ENCODE measurements around the gene INS. TPM values are rescaled to one million over a fixed set of nuclear protein-coding genes. Genes with fewer than 3 reads are reported as not detected.
"Not testable (repeated sequence)": the region's sequence is repeated elsewhere in the genome, so short reads cannot be mapped to it uniquely, and the experiment has no call there.

The INS gene
- total and polyA plus RNA-seq, 5 donors from 2014 or later, result not detected

- DNase-seq (no peak), ATAC-seq (ENCODE audit: low read depth in 2 of 2) (no peak)
- Histone ChIP-seq H3K4me1 (ENCODE audit: control insufficient read depth, insufficient read depth, low read length, poor library complexity, severe bottlenecking) (no peaks in the 10 kb centered on the region), H3K4me3 (ENCODE audit: low read depth, low read length) (no peak overlapping the region), H3K27ac (ENCODE audit: insufficient read depth, low read length, poor library complexity, severe bottlenecking) (no peak overlapping the region), H3K9me3 (ENCODE audit: control insufficient read depth in 2 of 2, low read length in 2 of 2) (no peaks in the 10 kb centered on the region), H3K36me3 (ENCODE audit: control insufficient read depth, insufficient read depth, low read length) (no peaks in the 10 kb centered on the region), H3K27me3 (ENCODE audit: control insufficient read depth, insufficient read depth, low read length) (no peaks in the 10 kb centered on the region)
- Mint-ChIP-seq H3K4me1 (peaks cover 0 to 2% (median 0%) of the 10 kb centered on the region in 4 donors), H3K4me3 (no peak overlapping the region), H3K9me3 (no peaks in the 10 kb centered on the region), H3K27ac (no peak overlapping the region), H3K27me3 (no peaks in the 10 kb centered on the region), H3K36me3 (no peaks in the 10 kb centered on the region)
Observed at GRCh38 chr11:2182075-2182474, 21.1 kb upstream of the INS start.

- DNase-seq, result no peak
- Mint-ChIP-seq H3K36me3 (no peaks in the 10 kb centered on the region), H3K4me3 (no peak overlapping the region), H3K4me1 (peaks cover 0 to 2% (median 0%) of the 10 kb centered on the region in 4 donors), H3K27ac (no peak overlapping the region), H3K27me3 (no peaks in the 10 kb centered on the region), H3K9me3 (no peaks in the 10 kb centered on the region)
- Histone ChIP-seq H3K4me3 (ENCODE audit: low read depth, low read length) (no peak overlapping the region), H3K27ac (ENCODE audit: insufficient read depth, low read length, poor library complexity, severe bottlenecking) (no peak overlapping the region), H3K4me1 (ENCODE audit: control insufficient read depth, insufficient read depth, low read length, poor library complexity, severe bottlenecking) (no peaks in the 10 kb centered on the region), H3K9me3 (ENCODE audit: control insufficient read depth in 2 of 2, low read length in 2 of 2) (no peaks in the 10 kb centered on the region), H3K36me3 (ENCODE audit: control insufficient read depth, insufficient read depth, low read length) (no peaks in the 10 kb centered on the region), H3K27me3 (ENCODE audit: control insufficient read depth, insufficient read depth, low read length) (no peaks in the 10 kb centered on the region)
- no peak for ATAC-seq (ENCODE audit: low read depth in 2 of 2)
Observed at GRCh38 chr11:2180789-2181370, 19.9 kb upstream of the INS start.

GRCh38 chr11:2180347-2180746 lies 19.3 kb upstream of the INS start:
- Mint-ChIP-seq H3K9me3 (no peaks in the 10 kb centered on the region), H3K36me3 (no peaks in the 10 kb centered on the region), H3K27ac (no peak overlapping the region), H3K27me3 (no peaks in the 10 kb centered on the region), H3K4me3 (no peak overlapping the region), H3K4me1 (peaks cover 0 to 2% (median 0%) of the 10 kb centered on the region in 4 donors)
- Histone ChIP-seq H3K27ac (ENCODE audit: insufficient read depth, low read length, poor library complexity, severe bottlenecking) (no peak overlapping the region), H3K4me3 (ENCODE audit: low read depth, low read length) (no peak overlapping the region), H3K9me3 (ENCODE audit: control insufficient read depth in 2 of 2, low read length in 2 of 2) (no peaks in the 10 kb centered on the region), H3K36me3 (ENCODE audit: control insufficient read depth, insufficient read depth, low read length) (no peaks in the 10 kb centered on the region), H3K27me3 (ENCODE audit: control insufficient read depth, insufficient read depth, low read length) (no peaks in the 10 kb centered on the region), H3K4me1 (ENCODE audit: control insufficient read depth, insufficient read depth, low read length, poor library complexity, severe bottlenecking) (no peaks in the 10 kb centered on the region)
- no peak for DNase-seq
- no peak for ATAC-seq (ENCODE audit: low read depth in 2 of 2)

- Histone ChIP-seq H3K4me1 (ENCODE audit: control insufficient read depth, insufficient read depth, low read length, poor library complexity, severe bottlenecking) (no peaks in the 10 kb centered on the region), H3K36me3 (ENCODE audit: control insufficient read depth, insufficient read depth, low read length) (no peaks in the 10 kb centered on the region), H3K27ac (ENCODE audit: insufficient read depth, low read length, poor library complexity, severe bottlenecking) (no peak overlapping the region), H3K27me3 (ENCODE audit: control insufficient read depth, insufficient read depth, low read length) (no peaks in the 10 kb centered on the region), H3K9me3 (ENCODE audit: control insufficient read depth in 2 of 2, low read length in 2 of 2) (no peaks in the 10 kb centered on the region), H3K4me3 (ENCODE audit: low read depth, low read length) (no peak overlapping the region)
- Mint-ChIP-seq H3K36me3 (no peaks in the 10 kb centered on the region), H3K4me1 (no peaks in the 10 kb centered on the region), H3K9me3 (no peaks in the 10 kb centered on the region), H3K27me3 (no peaks in the 10 kb centered on the region), H3K4me3 (no peak overlapping the region), H3K27ac (peak overlapping the region in 1 of 3 donors; percentile 46)
- DNase-seq, result no peak
- ATAC-seq (ENCODE audit: low read depth in 2 of 2), result no peak
Observed at GRCh38 chr11:2179516-2179915, 18.5 kb upstream of the INS start.

- no peak for DNase-seq
Observed at GRCh38 chr11:2178906-2179494, 18.0 kb upstream of the INS start.

GRCh38 chr11:2178055-2178773 lies 17.2 kb upstream of the INS start:
- H3K27me3 Mint-ChIP-seq; H3K27ac ChIP-seq (ENCODE audit: insufficient read depth, low read length, poor library complexity, severe bottlenecking); H3K4me1 Mint-ChIP-seq; H3K27me3 ChIP-seq (ENCODE audit: control insufficient read depth, insufficient read depth, low read length); H3K4me1 ChIP-seq (ENCODE audit: control insufficient read depth, insufficient read depth, low read length, poor library complexity, severe bottlenecking); H3K36me3 Mint-ChIP-seq; H3K27ac Mint-ChIP-seq; H3K9me3 Mint-ChIP-seq; ATAC-seq (ENCODE audit: low read depth in 2 of 2); DNase-seq; H3K36me3 ChIP-seq (ENCODE audit: control insufficient read depth, insufficient read depth, low read length); H3K4me3 Mint-ChIP-seq; H3K4me3 ChIP-seq (ENCODE audit: low read depth, low read length); H3K9me3 ChIP-seq (ENCODE audit: control insufficient read depth in 2 of 2, low read length in 2 of 2): not testable (repeated sequence)

More at GRCh38 chr11:2178906-2179494, 18.0 kb upstream of the INS start:
- H3K4me1 Mint-ChIP-seq, result no peaks in the 10 kb centered on the region
- no peak overlapping the region for H3K4me3 Mint-ChIP-seq
- H3K27me3 Mint-ChIP-seq, result no peaks in the 10 kb centered on the region
- H3K4me3 ChIP-seq (ENCODE audit: low read depth, low read length), result no peak overlapping the region
- H3K36me3 Mint-ChIP-seq, result no peaks in the 10 kb centered on the region
- no peak overlapping the region for H3K27ac ChIP-seq (ENCODE audit: insufficient read depth, low read length, poor library complexity, severe bottlenecking)
- peak overlapping the region in 1 of 3 donors; percentile 46 for H3K27ac Mint-ChIP-seq
- H3K4me1 ChIP-seq (ENCODE audit: control insufficient read depth, insufficient read depth, low read length, poor library complexity, severe bottlenecking), result no peaks in the 10 kb centered on the region
- no peak for ATAC-seq (ENCODE audit: low read depth in 2 of 2)
- no peaks in the 10 kb centered on the region for H3K9me3 ChIP-seq (ENCODE audit: control insufficient read depth in 2 of 2, low read length in 2 of 2)
- H3K9me3 Mint-ChIP-seq, result no peaks in the 10 kb centered on the region
- no peaks in the 10 kb centered on the region for H3K27me3 ChIP-seq (ENCODE audit: control insufficient read depth, insufficient read depth, low read length)
- no peaks in the 10 kb centered on the region for H3K36me3 ChIP-seq (ENCODE audit: control insufficient read depth, insufficient read depth, low read length)

GRCh38 chr11:2177076-2177475 lies 16.1 kb upstream of the INS start:
- no peaks in the 10 kb centered on the region for H3K27me3 ChIP-seq (ENCODE audit: control insufficient read depth, insufficient read depth, low read length)
- DNase-seq (no peak), ATAC-seq (ENCODE audit: low read depth in 2 of 2) (no peak)
- no peak overlapping the region for H3K27ac ChIP-seq (ENCODE audit: insufficient read depth, low read length, poor library complexity, severe bottlenecking)
- no peaks in the 10 kb centered on the region for H3K27me3 Mint-ChIP-seq
- H3K4me1 ChIP-seq (ENCODE audit: control insufficient read depth, insufficient read depth, low read length, poor library complexity, severe bottlenecking), result no peaks in the 10 kb centered on the region
- H3K9me3 ChIP-seq (ENCODE audit: control insufficient read depth in 2 of 2, low read length in 2 of 2), result no peaks in the 10 kb centered on the region
- H3K36me3 ChIP-seq (ENCODE audit: control insufficient read depth, insufficient read depth, low read length), result no peaks in the 10 kb centered on the region
- no peaks in the 10 kb centered on the region for H3K36me3 Mint-ChIP-seq
- H3K4me3 Mint-ChIP-seq, result no peak overlapping the region
- H3K27ac Mint-ChIP-seq, result no peak overlapping the region
- no peaks in the 10 kb centered on the region for H3K4me1 Mint-ChIP-seq
- no peaks in the 10 kb centered on the region for H3K9me3 Mint-ChIP-seq
- no peak overlapping the region for H3K4me3 ChIP-seq (ENCODE audit: low read depth, low read length)

Measured in CD4-positive, CD25-positive, alpha-beta regulatory T cell (primary cell).